ENCODE data around the gene DIPK1B. TPM values are rescaled to one million over a fixed set of nuclear protein-coding genes. Genes with fewer than 3 reads are reported as not detected.

The DIPK1B gene
- total RNA-seq, 1 donor from 2014 or later = 17.1 TPM

DNA sequence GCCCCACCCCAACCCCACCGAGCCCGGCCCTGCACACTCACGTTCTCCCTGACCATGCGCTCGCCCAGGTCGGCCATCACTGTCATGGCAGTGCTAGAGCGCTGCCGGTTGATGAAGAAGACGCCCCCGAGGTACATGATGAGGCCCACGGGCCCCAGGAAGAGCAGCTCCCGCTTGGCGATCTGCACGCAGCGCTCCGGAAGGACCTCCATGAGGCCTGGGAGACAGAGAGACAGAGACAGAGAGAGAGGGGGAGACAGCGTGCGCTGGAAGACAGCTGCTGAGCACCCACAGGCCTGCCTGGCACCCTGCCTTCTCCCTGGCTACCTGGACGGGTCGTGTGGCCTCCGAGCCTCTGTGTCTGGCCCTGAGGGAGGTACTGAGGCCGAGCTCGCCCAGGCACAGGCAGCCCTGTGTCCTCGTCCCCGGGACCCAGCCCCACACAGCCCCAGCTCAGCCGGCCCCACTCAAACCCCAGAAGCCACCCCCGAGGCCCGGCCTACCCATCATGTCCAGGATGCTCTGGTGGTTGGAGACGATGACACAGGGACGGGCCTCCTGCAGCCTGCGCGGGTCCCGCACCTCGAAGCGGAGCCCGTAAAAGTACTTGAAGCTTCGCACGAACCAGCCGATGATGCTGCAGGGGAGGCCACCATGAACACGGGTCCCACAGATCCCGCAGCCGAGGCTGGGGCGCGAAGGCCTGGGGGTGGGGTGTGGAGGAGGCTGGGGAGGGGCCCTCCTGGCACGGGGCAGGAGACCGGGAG lies 35.3 kb upstream of the DIPK1B start:
- Histone ChIP-seq H3K4me3 (ENCODE audit: low read depth, low read length) (no peak overlapping the region), H3K27me3 (ENCODE audit: control insufficient read depth, insufficient read depth, low read length) (no peaks in the 10 kb centered on the region), H3K36me3 (ENCODE audit: control insufficient read depth, insufficient read depth, low read length) (peaks cover 1% of the 10 kb centered on the region)
- DNase-seq (ENCODE audit: low read depth) = no peak
- TF ChIP-seq, protein P1, sequence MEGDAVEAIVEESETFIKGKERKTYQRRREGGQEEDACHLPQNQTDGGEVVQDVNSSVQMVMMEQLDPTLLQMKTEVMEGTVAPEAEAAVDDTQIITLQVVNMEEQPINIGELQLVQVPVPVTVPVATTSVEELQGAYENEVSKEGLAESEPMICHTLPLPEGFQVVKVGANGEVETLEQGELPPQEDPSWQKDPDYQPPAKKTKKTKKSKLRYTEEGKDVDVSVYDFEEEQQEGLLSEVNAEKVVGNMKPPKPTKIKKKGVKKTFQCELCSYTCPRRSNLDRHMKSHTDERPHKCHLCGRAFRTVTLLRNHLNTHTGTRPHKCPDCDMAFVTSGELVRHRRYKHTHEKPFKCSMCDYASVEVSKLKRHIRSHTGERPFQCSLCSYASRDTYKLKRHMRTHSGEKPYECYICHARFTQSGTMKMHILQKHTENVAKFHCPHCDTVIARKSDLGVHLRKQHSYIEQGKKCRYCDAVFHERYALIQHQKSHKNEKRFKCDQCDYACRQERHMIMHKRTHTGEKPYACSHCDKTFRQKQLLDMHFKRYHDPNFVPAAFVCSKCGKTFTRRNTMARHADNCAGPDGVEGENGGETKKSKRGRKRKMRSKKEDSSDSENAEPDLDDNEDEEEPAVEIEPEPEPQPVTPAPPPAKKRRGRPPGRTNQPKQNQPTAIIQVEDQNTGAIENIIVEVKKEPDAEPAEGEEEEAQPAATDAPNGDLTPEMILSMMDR (IDR thresholded peaks at IDR 0.05; ENCODE audit: insufficient read depth, low read length, poor library complexity, severe bottlenecking) = no peak

DNA sequence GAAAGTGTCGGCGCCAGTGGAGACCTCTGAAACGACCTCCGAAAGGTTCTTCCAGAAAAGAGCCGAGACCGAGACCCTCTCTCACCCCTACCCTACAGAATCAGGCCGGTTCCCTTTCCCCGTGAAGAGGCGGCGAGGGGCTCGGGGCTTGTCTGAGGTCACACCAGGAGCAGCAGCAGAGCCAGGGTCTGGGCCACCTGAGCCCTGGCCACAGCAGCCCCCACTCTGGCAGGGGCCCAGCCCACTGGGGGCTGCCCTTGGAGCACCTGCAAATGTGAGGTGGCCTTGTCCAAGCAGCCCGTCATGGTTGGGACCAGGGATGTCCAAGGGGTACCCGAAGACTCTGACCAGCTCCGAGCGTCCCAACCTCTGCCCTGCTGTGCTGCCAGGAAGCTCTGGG lies 34.3 kb upstream of the DIPK1B start:
- H3K27me3 ChIP-seq (ENCODE audit: control insufficient read depth, insufficient read depth, low read length) = no peaks in the 10 kb centered on the region
- TF ChIP-seq, protein P1 (IDR thresholded peaks at IDR 0.05; ENCODE audit: insufficient read depth, low read length, poor library complexity, severe bottlenecking) = no peak
- no peak overlapping the region for H3K4me3 ChIP-seq (ENCODE audit: low read depth, low read length)
- DNase-seq (ENCODE audit: low read depth) = no peak
- H3K36me3 ChIP-seq (ENCODE audit: control insufficient read depth, insufficient read depth, low read length) = peaks cover 1% of the 10 kb centered on the region

DNA sequence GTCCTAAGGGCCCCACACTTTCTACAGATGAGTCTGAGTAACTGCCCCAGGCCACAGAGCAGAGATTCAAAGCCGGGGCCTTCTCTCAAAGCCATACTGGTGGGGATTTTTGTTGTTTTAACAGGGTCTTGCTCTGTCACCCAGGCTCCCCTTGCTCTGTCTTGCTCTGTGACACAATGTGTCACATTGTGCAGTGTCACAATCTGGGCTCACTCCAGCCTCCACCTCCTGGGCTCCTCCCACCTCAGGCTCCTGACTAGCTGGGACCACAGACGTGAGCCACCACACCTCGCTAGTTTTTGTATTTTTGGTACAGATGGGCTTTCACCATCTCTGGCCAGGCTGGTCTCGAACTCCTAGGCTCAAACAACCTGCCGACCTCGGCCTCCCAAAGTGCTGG lies 33.7 kb upstream of the DIPK1B start:
- no peaks in the 10 kb centered on the region for H3K27me3 ChIP-seq (ENCODE audit: control insufficient read depth, insufficient read depth, low read length)
- no peak overlapping the region for H3K4me3 ChIP-seq (ENCODE audit: low read depth, low read length)
- peaks cover 1% of the 10 kb centered on the region for H3K36me3 ChIP-seq (ENCODE audit: control insufficient read depth, insufficient read depth, low read length)
- DNase-seq (ENCODE audit: low read depth) = no peak
- TF ChIP-seq, protein P1 (IDR thresholded peaks at IDR 0.05; ENCODE audit: insufficient read depth, low read length, poor library complexity, severe bottlenecking) = no peak

DNA sequence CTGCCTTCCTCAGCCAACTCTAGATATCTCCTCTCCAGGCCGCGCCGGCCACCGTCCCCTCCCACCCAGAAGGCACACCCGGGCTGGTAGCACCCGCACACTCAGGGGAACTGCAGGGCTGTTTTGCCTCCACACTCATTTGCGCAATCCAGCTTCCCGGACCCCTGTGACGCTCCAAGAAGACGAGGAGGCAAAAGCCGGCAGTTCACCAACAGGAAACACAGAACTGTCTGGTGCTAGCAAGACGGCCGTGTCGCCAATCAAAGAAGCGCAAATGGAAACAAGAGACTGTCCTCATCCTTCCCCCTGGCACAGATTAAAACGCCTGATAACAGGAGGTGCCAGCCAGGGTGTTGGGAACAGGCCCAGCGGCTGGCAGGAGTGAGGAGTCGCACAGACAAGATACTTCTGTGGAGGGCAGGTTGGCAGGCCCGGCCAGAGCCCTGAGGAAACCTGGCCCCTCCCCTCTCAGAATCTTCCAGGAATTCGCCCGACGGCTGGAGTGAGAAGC lies 32.9 kb upstream of the DIPK1B start:
- no peak for DNase-seq (ENCODE audit: low read depth)
- TF ChIP-seq, protein P1 (IDR thresholded peaks at IDR 0.05; ENCODE audit: insufficient read depth, low read length, poor library complexity, severe bottlenecking) = no peak

DNA sequence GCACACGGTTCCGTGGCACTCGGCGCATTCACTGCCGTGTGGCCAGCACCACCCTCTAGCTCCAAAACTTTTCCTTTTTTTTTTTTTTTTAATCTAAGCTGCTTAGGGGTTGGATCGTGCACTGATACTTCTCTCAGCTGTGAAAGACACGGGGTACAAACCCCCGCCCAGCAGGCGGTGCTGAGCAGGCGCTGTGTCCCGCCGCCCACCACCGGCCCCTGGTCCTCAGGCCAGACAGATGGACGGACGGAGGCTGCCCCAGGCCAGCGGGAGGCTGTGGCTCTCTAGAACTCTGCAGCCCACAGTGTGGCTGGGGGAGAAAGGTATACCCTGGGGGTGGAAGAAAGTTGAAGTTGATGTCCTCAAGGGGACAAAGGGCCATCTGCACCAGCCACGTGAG lies 31.3 kb upstream of the DIPK1B start:
- DNase-seq (ENCODE audit: low read depth) = no peak
- TF ChIP-seq, protein P1 (IDR thresholded peaks at IDR 0.05; ENCODE audit: insufficient read depth, low read length, poor library complexity, severe bottlenecking) = no peak
- no peak overlapping the region for H3K4me3 ChIP-seq (ENCODE audit: low read depth, low read length)
- H3K36me3 ChIP-seq (ENCODE audit: control insufficient read depth, insufficient read depth, low read length) = peaks cover 2% of the 10 kb centered on the region
- H3K27me3 ChIP-seq (ENCODE audit: control insufficient read depth, insufficient read depth, low read length) = no peaks in the 10 kb centered on the region

More for the DNA sequence above, 32.9 kb upstream of the DIPK1B start:
- Histone ChIP-seq H3K4me3 (ENCODE audit: low read depth, low read length) (no peak overlapping the region), H3K36me3 (ENCODE audit: control insufficient read depth, insufficient read depth, low read length) (peaks cover 1% of the 10 kb centered on the region), H3K27me3 (ENCODE audit: control insufficient read depth, insufficient read depth, low read length) (no peaks in the 10 kb centered on the region)
